GM21786 (cell line): ENCODE measurements around the gene TDRD9.

Experiments
- ATAC-seq: cut with Tn5 transposase; IDR thresholded peaks from one replicate; pipeline ENCODE4 v1.9.1; 2021; ENCODE audit not compliant: unreplicated experiment

TDRD9 gene

DNA sequence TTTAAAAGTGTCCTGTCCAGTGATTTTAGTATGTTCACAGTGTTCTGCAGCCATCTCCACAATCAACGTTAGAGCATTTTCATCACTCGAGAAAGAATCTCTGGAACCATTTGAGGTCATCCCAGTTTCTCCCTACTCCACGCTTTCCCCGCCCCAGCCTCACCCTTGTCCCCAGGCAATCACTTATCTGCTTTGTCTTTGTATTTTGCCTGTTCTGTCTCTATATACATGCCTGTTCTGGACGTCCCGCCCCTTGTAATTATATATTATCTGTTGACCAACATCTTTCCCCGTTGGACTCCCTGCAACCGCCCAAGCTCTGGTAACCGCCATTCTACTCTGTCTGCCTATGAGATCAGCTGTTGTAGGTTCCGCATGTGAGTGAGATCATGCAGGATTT lies 135.7 kb downstream of the TDRD9 start:
- no peak for ATAC-seq

GRCh38 chr14:104066279-104066678 lies 138.0 kb downstream of the TDRD9 start:
- ATAC-seq = no peak

DNA sequence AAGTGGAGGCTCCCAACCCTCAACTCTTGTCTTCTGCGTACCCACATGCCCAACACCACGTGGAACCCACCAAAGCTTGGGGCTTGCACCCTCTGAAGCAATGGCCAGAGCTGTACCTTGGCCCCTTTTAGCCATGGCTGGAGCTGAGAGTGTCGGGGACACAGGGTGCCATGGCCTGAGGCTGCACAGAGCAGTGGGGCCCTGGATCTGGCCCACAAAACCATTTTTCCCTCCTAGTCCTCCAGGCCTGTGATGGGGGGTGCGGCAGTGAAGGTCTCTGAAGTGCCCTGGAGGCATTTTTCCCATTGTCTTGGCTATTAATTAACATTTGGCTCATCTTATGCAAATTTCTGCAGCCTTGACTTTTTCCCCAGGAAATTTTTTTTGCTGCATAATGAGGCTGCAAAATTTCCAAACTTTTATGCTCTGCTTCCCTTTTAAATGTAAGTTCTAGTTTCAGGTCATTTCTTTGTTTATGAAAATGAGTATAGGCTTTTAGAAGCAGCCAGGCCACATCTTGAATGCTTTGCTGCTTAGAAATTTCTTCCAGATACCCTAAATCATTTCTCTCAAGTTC lies 138.6 kb downstream of the TDRD9 start:
- ATAC-seq = no peak

DNA sequence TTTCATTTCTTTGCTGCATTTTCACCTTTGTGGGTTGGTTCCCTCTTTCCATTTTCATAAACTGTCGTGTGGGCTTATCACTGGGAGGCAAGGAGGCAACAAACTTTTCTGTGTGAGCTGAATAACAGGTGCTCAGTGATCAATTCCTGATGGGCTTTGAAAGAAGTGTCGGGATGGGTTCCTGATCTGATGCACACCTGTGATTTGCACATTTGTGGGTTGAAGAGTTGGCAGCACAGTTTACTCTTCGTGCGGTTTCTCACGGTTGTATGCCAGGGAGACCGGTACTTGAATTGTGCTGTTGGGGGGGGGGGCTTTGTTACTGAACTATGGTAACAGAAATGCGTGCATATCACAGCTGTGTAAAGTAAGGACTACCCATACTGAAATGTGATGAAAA lies 141.3 kb downstream of the TDRD9 start:
- ATAC-seq = no peak

DNA sequence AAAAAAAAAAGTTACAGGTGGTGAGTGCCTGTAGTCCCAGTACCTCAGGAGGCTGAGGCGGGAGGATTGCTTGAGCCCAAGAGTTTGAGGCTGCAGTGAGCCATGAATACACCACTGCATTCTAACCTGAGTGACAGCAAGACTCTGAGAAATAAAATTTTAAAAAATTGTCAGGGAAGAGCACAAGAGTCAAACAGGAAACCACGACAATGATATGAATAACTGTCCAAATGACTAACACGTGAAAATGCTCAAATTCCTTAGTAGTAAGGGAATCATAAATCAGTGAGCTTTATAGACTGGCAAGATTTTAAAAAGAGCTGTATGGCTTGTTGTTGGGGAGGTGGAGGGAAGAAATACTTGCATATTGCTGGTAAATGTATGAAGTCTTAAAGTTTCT lies 144.3 kb downstream of the TDRD9 start:
- no peak for ATAC-seq

DNA sequence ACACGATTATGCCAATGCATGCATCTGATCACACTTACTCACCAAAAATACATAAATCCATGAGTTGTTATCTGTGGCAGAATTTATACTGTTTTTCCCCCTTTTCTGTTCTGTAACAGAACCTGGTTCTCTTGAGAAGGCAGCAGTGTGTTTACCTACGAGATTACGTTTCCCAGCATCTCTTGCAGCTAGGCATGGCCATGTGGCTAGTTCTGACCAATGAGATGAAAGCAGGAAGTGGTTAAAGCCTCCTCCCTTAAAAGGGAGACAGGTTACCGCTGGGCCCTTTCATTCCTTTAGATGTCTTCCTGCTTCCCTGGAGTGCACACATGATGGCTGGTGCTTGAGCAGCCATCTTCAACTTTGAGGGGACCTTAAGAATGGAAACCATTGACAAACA lies 145.5 kb downstream of the TDRD9 start:
- ATAC-seq = no peak

DNA sequence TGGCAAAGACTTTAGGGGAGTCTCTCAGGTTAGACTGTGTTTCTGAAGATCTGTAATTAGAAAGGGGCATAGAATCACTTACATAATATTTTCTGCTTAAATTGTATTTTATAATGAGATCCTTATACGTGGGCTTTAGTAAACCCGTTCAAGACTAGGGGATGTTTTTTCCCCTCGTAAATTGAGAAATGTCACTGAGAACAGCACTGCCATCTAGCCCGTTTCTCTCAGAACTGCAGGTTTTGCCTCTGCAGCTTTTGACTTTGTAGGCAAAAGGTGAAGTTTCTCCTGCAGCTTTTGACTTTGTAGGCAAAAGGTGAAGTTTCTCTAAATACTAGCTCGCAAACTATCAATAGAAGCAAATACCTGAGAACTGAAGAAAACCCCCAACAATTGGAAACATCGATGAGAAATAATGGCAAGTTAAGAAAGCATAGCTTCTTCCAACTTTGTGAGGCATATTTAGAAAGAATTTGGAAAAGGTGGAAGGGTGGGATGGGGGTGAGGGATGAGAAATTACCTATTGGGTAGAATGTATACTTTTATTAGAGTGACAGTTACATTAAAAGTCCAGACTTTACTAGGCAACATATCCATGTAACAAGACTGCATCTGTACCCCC lies 147.4 kb downstream of the TDRD9 start:
- ATAC-seq = no peak

GRCh38 chr14:104076743-104077142 lies 148.5 kb downstream of the TDRD9 start:
- ATAC-seq = no peak

GRCh38 chr14:104078031-104078455 lies 149.8 kb downstream of the TDRD9 start:
- ATAC-seq = peak; percentile 88

DNA sequence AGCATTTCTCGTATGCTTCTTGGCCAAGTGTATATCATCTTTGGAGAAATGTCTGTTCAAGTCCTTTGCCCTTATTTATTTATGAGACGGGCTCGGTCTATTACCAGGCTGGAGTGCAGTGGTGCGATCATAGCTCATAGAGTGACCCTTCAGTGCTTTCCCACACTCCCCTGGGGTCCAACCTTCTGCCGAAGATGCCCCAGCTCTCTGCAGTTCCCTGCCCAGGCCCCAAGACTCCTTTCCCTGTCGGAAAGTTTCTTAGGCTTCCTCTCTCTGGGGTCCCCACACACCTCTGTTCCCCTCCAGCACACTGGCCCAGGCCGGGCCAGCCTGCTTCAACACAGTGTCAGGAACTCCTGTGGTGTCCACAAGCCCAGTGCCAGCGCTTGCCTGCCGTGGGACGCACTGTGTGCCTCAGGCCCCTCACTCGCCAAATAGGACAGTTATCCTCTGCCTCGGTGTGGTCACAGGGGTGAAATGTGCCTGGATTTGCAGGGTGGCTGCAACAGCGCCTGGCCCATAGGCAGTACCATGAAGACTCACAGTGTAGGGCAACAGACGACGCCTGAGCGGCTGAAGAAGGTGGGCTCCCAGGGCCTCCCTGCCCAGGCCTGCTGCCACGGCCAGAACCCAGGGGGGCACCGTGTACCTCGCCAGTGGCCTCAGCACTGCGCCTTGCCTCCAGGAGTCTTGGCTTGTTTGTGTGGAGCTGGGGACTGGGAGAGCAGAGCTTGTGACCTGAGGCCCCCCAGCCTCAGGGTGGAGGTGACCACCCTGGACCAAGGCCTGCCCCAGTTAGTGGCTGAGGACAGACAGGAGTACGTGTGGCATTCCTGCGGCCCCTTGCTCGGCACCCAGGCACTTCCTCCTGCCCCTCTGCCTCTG lies 152.4 kb downstream of the TDRD9 start:
- no peak for ATAC-seq

GRCh38 chr14:104081261-104081835 lies 153.1 kb downstream of the TDRD9 start:
- ATAC-seq = no peak

- ATAC-seq = no peak
Measured at GRCh38 chr14:104081951-104082464, 153.8 kb downstream of the TDRD9 start.

DNA sequence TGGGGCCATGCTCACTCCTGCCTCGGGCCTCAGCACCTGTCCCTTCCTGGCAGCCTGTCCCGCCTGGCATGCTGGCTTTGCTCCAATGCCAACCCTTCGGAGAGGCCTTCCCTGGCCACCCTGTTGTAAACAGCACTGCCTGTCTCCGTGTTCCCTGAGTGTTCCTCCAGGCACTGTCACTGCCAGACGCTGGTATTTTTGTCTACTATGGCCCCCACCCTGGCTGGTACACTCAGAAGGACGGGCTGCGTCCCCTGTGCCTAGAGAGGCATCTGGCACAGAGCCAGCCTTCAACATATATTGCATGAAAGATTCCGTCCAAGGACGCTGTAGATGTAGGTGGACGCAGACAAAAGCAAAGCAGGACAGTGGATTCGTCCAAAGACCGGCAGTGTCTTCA lies 154.6 kb downstream of the TDRD9 start:
- no peak for ATAC-seq

GRCh38 chr14:104084251-104085002 lies 156.2 kb downstream of the TDRD9 start:
- no peak for ATAC-seq

DNA sequence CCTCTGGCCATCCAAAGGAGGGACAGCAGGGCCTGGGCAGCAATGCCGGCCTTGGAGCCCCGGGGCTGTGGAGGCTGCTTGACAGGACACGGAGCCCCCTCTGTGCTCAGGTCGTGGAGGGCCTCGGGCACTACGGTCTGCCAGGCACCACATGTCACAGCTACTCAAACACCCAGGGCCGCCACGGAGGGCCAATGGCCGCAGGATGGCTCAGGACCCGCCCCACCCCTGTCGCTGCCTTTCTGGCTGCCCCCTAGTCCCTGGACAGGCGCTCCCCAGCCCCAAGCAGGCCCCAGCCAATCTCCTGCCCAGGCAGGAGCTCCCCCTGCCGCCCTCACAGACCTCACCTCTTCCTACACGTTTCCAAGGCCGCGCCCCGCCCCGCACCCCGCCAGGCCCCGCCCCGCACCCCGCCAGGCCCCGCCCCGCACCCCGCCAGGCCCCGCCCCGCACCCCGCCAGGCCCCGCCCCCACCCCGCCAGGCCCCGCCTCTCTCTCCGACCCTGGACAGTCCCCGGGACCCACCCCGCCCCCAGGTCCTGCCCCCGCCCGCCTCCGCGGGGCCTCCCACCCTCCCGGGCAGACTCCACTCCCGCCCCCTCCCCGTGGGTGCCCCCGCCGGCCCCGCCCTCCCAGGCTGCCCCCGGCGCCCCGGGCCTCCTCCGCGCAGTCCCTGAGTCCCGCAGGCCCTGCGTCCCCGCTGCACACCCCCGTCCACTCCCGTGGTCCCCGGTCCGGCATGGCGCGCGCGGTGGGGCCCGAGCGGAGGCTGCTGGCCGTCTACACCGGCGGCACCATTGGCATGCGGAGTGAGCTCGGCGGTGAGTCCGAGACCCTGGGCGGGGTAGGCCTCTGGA lies 157.0 kb downstream of the TDRD9 start, which contains the start of gene ASPG:
Gene ASPG (plus strand): TSS at position 669 of the 857 bp plus-strand sequence. CDS start 71 bp downstream, at position 740.
- ATAC-seq = no peak

GRCh38 chr14:104085889-104086201 lies 157.6 kb downstream of the TDRD9 start:
- ATAC-seq = no peak

DNA sequence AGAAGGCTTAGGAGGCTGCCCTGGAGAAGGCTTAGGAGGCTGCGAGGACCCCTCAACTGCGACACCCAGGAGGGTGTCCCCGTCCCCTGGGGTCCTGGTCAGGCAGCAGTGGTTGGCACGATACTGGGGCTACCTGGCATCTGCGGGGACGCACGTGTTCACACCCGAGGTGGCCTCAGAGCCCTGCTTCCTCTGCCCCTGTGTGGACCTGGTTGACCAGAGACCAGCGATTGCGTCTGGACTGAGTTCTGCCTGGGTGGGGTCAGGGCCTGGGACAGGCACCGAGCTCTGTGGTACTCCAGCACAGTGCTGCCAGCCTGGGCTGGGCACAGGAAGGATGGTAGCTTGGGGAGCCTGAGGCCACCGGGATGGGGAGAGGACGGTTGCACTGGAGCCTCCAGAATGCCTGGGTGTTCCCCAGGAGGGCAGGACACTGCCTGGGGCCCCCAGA lies 158.0 kb downstream of the TDRD9 start:
- no peak for ATAC-seq

- ATAC-seq = no peak
Measured at GRCh38 chr14:104086661-104087461, 158.6 kb downstream of the TDRD9 start.

DNA sequence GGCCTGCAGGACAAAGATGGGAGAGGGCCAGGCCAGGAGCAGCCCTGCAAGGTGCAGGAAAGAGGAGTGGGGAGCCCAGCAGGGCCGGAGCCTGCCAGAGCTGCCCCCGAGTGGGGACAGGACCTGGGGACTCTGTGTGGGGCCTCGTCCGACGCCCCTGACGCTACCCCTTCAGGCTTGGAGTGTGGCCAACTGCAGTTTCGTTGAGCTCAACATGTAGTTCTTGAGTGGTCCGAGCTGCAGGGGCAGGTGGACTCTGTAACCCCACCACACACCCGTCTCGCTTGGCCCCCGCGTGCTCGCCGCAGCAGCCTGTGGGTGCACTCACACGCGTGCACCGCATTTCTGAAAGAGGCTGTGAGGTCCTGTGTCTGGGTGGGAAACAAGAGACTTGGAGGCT lies 159.2 kb downstream of the TDRD9 start:
- no peak for ATAC-seq
